ENCODE data around the gene GLP2R. TPM values are rescaled to one million over a fixed set of nuclear protein-coding genes. Genes with fewer than 3 reads are reported as not detected.

GLP2R gene
- total RNA-seq, 6 experiments from 2014 or later: not detected

DNA sequence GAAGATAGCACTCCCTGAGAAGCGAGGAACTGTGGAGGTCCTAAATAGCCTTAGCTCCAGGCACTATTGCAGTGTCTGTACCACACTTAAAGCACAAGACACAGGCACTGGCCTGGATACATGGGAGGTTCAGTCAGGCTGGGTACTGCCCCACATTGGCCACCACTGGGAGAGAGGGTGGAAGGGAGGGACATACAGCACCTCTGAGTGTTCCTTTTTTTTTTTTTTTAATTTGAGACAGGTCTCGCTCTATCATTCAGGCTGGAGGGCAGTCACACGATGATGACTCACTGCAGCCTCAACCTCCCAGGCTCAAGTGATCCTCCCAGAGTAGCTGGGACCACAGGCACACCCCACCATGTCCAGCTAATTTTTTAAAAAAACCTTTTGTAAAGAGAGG, 5.3 kb upstream of the GLP2R start:
- no peak overlapping the region for H3K4me3 Mint-ChIP-seq
- TF ChIP-seq, protein P1, sequence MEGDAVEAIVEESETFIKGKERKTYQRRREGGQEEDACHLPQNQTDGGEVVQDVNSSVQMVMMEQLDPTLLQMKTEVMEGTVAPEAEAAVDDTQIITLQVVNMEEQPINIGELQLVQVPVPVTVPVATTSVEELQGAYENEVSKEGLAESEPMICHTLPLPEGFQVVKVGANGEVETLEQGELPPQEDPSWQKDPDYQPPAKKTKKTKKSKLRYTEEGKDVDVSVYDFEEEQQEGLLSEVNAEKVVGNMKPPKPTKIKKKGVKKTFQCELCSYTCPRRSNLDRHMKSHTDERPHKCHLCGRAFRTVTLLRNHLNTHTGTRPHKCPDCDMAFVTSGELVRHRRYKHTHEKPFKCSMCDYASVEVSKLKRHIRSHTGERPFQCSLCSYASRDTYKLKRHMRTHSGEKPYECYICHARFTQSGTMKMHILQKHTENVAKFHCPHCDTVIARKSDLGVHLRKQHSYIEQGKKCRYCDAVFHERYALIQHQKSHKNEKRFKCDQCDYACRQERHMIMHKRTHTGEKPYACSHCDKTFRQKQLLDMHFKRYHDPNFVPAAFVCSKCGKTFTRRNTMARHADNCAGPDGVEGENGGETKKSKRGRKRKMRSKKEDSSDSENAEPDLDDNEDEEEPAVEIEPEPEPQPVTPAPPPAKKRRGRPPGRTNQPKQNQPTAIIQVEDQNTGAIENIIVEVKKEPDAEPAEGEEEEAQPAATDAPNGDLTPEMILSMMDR (IDR thresholded peaks at IDR 0.05): no peak
- peaks cover 4% of the 10 kb centered on the region; the same call in 1 of the 2 replicates for H3K27me3 Mint-ChIP-seq (ENCODE audit: insufficient read depth)
- DNase-seq: no peak
- peaks cover 11% of the 10 kb centered on the region; the same call in 1 of the 2 replicates for H3K36me3 Mint-ChIP-seq (ENCODE audit: low read depth)
- H3K9me3 Mint-ChIP-seq: peaks cover 24% of the 10 kb centered on the region; the same call in 1 of the 2 replicates
- no peaks in the 10 kb centered on the region for H3K4me1 Mint-ChIP-seq (ENCODE audit: low read depth)
- H3K27ac Mint-ChIP-seq: no peak overlapping the region

DNA sequence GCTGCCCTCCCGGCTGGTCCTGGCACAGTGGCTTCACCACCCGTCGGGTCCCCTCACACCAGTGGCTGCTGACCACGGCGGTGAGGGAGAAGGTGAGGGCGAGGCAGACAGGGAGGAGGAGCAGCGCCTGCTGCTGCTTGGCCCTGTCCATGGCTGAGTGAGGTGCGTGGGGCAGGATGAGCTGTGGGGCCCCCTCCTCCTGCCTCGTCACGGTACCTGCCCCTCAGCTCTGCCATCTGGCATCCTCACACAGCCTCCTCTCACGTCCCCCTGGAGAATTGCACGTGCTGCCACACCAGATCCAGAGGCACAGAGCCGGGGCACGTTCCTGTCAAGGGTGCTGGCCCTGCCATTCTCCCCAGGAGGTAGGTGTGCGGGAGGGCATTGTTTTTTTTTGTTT, 3.8 kb upstream of the GLP2R start, which contains the start of gene GSG1L2:
Gene GSG1L2, minus strand, starts transcription at position 159 of the 400 bp plus-strand sequence. Its CDS starts 8 bp downstream, at position 151.
- no peak within 1 kb of the TSS for H3K27ac Mint-ChIP-seq
- H3K9me3 Mint-ChIP-seq: peaks cover 17% of the 10 kb centered on the region; the same call in 1 of the 2 replicates
- H3K4me3 Mint-ChIP-seq: no peak within 1 kb of the TSS
- H3K4me1 Mint-ChIP-seq (ENCODE audit: low read depth): no peaks in the 10 kb centered on the region
- TF ChIP-seq, protein P1 (IDR thresholded peaks at IDR 0.05): no peak
- peaks cover 4% of the 10 kb centered on the region; the same call in 1 of the 2 replicates for H3K27me3 Mint-ChIP-seq (ENCODE audit: insufficient read depth)
- DNase-seq: no peak
- peaks cover 5% of the 10 kb centered on the region; the same call in 1 of the 2 replicates for H3K36me3 Mint-ChIP-seq (ENCODE audit: low read depth)

DNA sequence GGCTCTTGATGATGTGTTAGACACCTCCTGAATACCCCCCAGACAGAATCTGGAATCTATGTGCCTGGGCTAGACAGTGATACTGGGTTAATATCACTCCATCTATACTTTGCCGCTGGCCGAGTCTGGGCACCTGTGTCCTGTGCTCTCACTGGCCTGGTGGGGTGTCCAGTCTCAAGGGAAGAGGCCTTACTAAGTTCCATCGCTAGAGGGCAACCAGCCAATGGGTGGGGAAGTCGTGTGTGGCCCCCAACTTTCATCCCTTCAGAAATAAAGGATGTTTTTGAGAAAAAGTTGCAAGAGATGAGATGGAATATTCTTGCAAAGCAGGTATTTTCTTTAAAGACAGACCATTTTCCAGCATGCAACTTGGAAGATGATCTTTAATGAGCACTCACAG, 1.6 kb upstream of the GLP2R start:
- Mint-ChIP-seq H3K27me3 (ENCODE audit: insufficient read depth) (peaks cover 4% of the 10 kb centered on the region; the same call in 1 of the 2 replicates), H3K36me3 (ENCODE audit: low read depth) (peaks cover 5% of the 10 kb centered on the region; the same call in 1 of the 2 replicates), H3K9me3 (peaks cover 12% of the 10 kb centered on the region; the same call in 1 of the 2 replicates), H3K4me1 (ENCODE audit: low read depth) (no peaks in the 10 kb centered on the region), H3K4me3 (no peak overlapping the region), H3K27ac (no peak overlapping the region)
- DNase-seq: no peak
- TF ChIP-seq, protein P1 (IDR thresholded peaks at IDR 0.05): peak; percentile 18; the same call in 1 of the 2 replicates

DNA sequence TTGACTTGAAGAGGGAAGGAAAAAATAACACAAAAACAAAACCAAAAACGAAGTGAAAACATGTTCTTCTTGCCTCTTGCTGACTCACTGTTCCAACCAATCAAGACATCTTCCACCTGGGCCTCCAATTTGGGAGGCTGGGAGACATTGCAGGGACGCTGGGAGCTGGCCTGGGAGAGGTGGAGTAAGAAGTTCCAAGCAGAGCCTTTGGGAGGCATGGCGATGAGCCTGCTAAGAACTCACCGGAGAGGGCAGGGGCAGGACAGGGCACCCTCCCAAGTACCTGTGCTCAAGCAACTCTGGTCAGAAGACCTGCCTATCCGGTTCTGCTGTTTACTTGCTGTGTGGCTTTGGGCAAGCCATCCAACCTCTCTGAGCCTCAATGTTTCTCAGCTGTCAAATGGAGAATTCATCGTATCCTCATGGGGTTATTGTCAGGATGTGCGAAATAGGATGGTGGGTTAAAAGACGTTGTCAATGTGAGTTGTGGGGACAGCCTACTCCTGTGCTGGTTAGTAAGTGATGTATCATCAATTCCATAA, 856 bp upstream of the GLP2R start:
- Mint-ChIP-seq H3K36me3 (ENCODE audit: low read depth) (peaks cover 5% of the 10 kb centered on the region; the same call in 1 of the 2 replicates), H3K4me3 (no peak overlapping the region), H3K27ac (no peak overlapping the region), H3K9me3 (peaks cover 9% of the 10 kb centered on the region; the same call in 1 of the 2 replicates), H3K4me1 (ENCODE audit: low read depth) (no peaks in the 10 kb centered on the region), H3K27me3 (ENCODE audit: insufficient read depth) (peaks cover 6% of the 10 kb centered on the region; the same call in 1 of the 2 replicates)
- DNase-seq: no peak
- TF ChIP-seq, protein P1 (IDR thresholded peaks at IDR 0.05): no peak

DNA sequence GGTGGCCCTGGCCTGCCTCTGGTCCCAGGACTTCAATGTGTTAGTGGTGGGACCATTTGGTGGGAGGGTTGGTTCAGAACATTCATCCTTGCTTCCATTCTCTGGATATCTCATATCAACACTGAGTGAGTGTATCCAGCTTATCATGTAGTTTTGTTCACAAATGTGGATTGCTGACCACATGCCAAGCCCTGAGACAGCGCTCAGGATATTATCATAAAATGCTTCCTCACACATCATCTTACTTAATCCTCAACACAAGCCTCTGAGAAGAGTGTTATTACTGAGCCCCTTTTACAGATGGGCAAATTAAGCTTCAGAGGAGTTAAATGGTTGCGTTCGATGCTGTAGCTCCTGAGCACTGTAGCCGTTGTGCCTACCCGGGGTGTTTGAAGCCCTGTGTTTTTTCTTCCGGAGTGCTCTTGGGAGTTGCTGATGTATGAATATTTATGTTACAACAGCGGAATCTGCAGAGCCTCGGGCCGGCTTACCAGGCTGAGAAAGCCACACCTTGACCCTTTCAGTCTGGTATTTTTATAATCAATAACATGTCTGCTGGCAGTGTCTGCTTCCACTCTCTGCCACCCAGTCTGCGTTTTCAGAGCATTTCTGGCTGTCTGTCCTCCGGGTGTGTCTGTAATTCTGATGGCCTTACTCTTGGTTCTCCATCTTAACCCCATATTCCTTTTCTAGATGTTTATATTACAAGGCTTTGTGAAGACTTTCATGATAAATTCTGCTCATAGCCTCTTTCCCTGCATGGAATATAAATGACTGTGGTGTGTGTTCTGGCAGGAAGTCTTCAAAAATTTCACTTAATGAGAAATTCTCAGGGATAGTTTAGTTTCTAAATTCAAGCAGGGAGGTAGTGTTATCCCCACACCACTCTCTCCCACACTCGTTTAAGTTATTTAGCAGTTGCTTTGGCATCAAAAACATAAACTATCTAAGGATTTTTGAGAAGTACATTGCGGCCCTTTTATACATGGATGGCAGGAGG, 2.9 kb downstream of the GLP2R start:
- Mint-ChIP-seq H3K9me3 (peaks cover 4% of the 10 kb centered on the region), H3K36me3 (ENCODE audit: low read depth) (no peaks in the 10 kb centered on the region; the same call in 1 of the 2 replicates), H3K4me3 (no peak overlapping the region), H3K27me3 (ENCODE audit: insufficient read depth) (peaks cover 1% of the 10 kb centered on the region; the same call in 1 of the 2 replicates), H3K4me1 (ENCODE audit: low read depth) (no peaks in the 10 kb centered on the region), H3K27ac (no peak overlapping the region)
- DNase-seq: no peak
- TF ChIP-seq, protein P1 (IDR thresholded peaks at IDR 0.05): no peak
